ENCODE data around the gene NRXN2. TPM values are rescaled to one million over a fixed set of nuclear protein-coding genes. Genes with fewer than 3 reads are reported as not detected.

NRXN2 gene
- total and polyA plus RNA-seq, 11 donors, result 0.42 to 5.5 (median 0.92) TPM; not detected in 1

DNA sequence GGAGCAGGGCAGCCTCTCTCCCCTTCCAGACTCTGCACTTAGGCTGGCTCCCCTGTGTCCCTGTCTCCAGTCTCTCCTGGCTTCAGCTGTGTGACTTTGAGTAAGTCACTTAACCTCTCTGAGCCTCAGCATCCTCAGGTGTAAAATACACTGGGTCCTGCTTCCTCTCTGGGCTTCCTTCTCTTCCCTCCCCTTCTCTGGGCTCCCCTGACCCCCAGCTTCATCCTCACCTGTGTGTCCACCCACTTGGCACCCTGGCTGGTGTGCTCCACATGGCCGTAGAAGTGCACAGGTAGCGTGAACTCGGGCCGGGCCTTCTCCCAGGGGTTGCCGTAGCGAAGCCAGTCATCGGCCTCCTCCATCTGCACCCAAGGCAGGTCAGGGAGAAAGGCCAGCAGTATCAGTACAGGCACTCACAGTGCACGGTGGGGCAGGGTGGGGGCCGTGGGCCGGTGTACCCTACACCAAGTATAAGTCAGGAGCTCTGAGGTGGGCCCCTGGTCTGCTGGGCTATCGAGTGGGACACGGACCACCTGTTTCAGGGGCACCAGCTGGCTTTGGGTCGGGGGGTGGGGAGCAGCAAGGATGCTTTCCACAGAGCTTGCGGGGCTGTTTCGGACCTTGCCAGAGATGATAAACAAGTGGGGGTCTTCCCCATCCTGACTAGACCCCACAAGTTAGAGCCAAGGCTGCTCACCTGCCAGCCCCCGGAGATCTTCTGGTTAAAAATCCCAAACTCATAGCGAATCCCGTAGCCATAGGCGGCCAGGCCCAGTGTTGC lies 34.7 kb upstream of the NRXN2 start:
- Histone ChIP-seq H3K27me3 (no peaks in the 10 kb centered on the region), H3K9me3 (no peaks in the 10 kb centered on the region), H3K4me1 (peaks cover 2 to 44% (median 31%) of the 10 kb centered on the region in 12 donors), H3K4me3 (no peak overlapping the region), H3K36me3 (peaks cover 0 to 16% (median 8%) of the 10 kb centered on the region in 9 donors), H3K27ac (peak overlapping the region in 1 of 12 donors; percentile 81)
- intact Hi-C loops (cut with DNase I), result no loop called here
- WGBS, 4 donors, result 87 to 92% (median 89%) methylated on average over 11 to 19 of the region's 19 CpGs
- DNase-seq (peak in 1 of 5 donors; percentile 24), ATAC-seq (no peak)
- TF ChIP-seq, protein P1, sequence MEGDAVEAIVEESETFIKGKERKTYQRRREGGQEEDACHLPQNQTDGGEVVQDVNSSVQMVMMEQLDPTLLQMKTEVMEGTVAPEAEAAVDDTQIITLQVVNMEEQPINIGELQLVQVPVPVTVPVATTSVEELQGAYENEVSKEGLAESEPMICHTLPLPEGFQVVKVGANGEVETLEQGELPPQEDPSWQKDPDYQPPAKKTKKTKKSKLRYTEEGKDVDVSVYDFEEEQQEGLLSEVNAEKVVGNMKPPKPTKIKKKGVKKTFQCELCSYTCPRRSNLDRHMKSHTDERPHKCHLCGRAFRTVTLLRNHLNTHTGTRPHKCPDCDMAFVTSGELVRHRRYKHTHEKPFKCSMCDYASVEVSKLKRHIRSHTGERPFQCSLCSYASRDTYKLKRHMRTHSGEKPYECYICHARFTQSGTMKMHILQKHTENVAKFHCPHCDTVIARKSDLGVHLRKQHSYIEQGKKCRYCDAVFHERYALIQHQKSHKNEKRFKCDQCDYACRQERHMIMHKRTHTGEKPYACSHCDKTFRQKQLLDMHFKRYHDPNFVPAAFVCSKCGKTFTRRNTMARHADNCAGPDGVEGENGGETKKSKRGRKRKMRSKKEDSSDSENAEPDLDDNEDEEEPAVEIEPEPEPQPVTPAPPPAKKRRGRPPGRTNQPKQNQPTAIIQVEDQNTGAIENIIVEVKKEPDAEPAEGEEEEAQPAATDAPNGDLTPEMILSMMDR (IDR thresholded peaks at IDR 0.05), result no peak
- no peak for TF ChIP-seq POLR2A (IDR thresholded peaks at IDR 0.05)

DNA sequence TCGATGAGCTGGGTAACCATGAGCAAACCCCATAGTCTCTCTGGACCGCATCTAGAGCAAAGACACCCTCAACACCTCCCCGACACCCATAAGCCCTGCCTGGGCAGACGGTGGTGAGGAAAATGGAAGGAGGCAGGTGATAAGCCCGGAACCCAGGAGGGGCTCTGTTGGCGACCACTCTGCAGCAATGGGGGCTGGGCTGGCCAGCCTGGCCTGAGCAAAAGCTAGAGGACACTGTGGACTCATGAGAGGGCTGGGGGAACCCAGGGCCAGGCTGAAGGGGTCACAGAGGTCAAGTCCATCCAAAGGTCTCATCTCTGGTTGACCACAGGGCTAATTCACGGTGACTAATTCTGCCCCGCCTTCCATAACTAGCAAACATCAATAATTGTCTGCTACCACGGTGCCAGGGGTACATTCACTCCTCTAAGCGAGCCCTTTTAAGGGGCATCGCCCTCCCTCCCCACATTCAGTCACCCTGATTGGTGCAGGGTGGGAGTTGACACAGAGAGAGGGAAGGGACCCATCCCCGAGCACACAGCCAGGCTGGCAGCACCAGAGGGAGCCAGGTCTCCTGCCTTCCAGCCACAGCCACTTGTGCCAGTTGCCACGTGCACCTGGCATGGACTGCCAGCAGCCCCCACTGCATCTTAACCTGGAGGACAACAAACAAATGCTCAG lies 32.8 kb upstream of the NRXN2 start:
- peaks cover 0 to 34% (median 14%) of the 10 kb centered on the region in 9 donors for H3K36me3 ChIP-seq
- H3K9me3 ChIP-seq, result no peaks in the 10 kb centered on the region
- H3K27ac ChIP-seq, result no peak overlapping the region
- DNase-seq (peak in 1 of 5 donors; percentile 24), ATAC-seq (no peak)
- intact Hi-C loops (cut with DNase I), result no loop called here
- H3K4me3 ChIP-seq, result no peak overlapping the region
- peaks cover 0 to 25% (median 20%) of the 10 kb centered on the region in 12 donors for H3K4me1 ChIP-seq
- no peak for TF ChIP-seq POLR2A (IDR thresholded peaks at IDR 0.05)
- TF ChIP-seq, protein P1 (IDR thresholded peaks at IDR 0.05), result no peak
- H3K27me3 ChIP-seq, result no peaks in the 10 kb centered on the region
- WGBS, 4 donors, result 80 to 87% (median 82%) methylated on average over 11 to 13 of the region's 13 CpGs

- TF ChIP-seq, protein P1 (IDR thresholded peaks at IDR 0.05), result no peak
- TF ChIP-seq POLR2A (IDR thresholded peaks at IDR 0.05), result no peak
- Histone ChIP-seq H3K9me3 (no peaks in the 10 kb centered on the region), H3K4me3 (no peak overlapping the region), H3K27ac (no peak overlapping the region), H3K4me1 (peaks cover 0 to 18% (median 12%) of the 10 kb centered on the region in 12 donors), H3K36me3 (peaks cover 0 to 41% (median 16%) of the 10 kb centered on the region in 9 donors), H3K27me3 (no peaks in the 10 kb centered on the region)
- ATAC-seq (no peak), DNase-seq (no peak)
- intact Hi-C loops (cut with DNase I), result no loop called here
- WGBS, 4 donors, result 83 to 94% (median 88%) methylated on average over 18 to 21 of the region's 21 CpGs
These were observed 32.1 kb upstream of the NRXN2 start for GRCh38 chr11:64754919-64755662.

Data from heart left ventricle (tissue), 16 donors.